Urinary bladder (tissue), 4 donors: ENCODE results near the gene HBEGF. TPM values are rescaled to one million over a fixed set of nuclear protein-coding genes. Genes with fewer than 3 reads are reported as not detected.
A peak's percentile ranks its signal among the peaks of the same experiment; 100 is the strongest.

Experiments
- DNase-seq: peaks from one replicate; pipeline ENCODE4 v3.0.0-alpha.2; 2015; ENCODE audit errors: extremely low spot score
- H3K27ac ChIP-seq: one replicate; pipeline ENCODE4 v1.5.1; 2013; ENCODE audit warnings: low read depth, mild to moderate bottlenecking, moderate library complexity
- H3K36me3 ChIP-seq: one replicate; pipeline ENCODE4 v1.6.1; 2013; ENCODE audit warnings: mild to moderate bottlenecking, moderate library complexity; ENCODE audit not compliant: insufficient read depth
- H3K4me1 ChIP-seq: one replicate; pipeline ENCODE4 v1.6.1; 2013; ENCODE audit warnings: mild to moderate bottlenecking, moderate library complexity; ENCODE audit not compliant: insufficient read depth
- H3K4me3 ChIP-seq: one replicate; pipeline ENCODE4 v1.5.1; 2013; ENCODE audit warnings: low read depth, low read length
- WGBS: extraction: QIAGEN DNeasy Blood & Tissue Kit; methylation state at CpG from one replicate; pipeline ENCODE4 v1.1.7; 2013; 5-methylcytosine and 5-hydroxymethylcytosine counted together
- polyA plus RNA-seq: library from polyadenylated mRNA; stranded (reverse); fragments of 200-250 nt; gene quantifications from one replicate; pipeline ENCODE4 v1.2.3, GENCODE V29; 2013
- total RNA-seq: library from RNA; depleted of rRNA; stranded (reverse); fragments of >200 nt; gene quantifications from one replicate; pipeline ENCODE4 v1.2.3, GENCODE V29; 2014
- donor health status: healthy with polysubstance abuse.
- donor health status: healthy.

HBEGF gene
- total and polyA plus RNA-seq, 2 donors, result 9.7 to 13.5 TPM

DNA sequence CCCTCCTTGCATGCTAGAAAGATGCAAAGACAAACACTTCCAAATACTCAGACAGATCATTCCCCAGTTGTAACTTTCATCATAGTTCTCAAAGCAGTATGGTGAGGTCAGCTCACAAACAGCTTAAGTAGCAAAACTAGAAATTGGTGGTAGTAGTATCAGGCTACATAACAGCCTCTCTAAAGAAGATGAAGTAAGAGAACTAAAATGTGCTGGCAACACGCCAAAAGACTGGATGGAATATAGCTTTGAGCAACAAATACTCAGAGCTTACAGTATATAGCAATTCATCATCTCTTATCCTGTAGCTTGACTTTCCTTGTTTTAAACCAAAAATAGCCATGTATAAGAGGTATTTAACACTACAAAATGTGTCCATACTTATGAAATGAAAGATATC is 51.0 kb downstream of the HBEGF start:
- H3K36me3 ChIP-seq, result no peaks in the 10 kb centered on the region
- no peak overlapping the region for H3K4me3 ChIP-seq
- H3K4me1 ChIP-seq, result no peaks in the 10 kb centered on the region
- no peak overlapping the region for H3K27ac ChIP-seq
- 19% methylated on average over 1 of the region's 1 CpG for WGBS
- peak; percentile 54 for DNase-seq

GRCh38 chr5:140294753-140295152 is 51.6 kb downstream of the HBEGF start:
- WGBS, result 66% methylated on average over 2 of the region's 2 CpGs
- H3K27ac ChIP-seq, result no peak overlapping the region
- H3K4me3 ChIP-seq, result no peak overlapping the region
- H3K4me1 ChIP-seq, result no peaks in the 10 kb centered on the region
- H3K36me3 ChIP-seq, result no peaks in the 10 kb centered on the region
- DNase-seq, result no peak

GRCh38 chr5:140293849-140294100 is 52.6 kb downstream of the HBEGF start:
- Histone ChIP-seq H3K4me1 (no peaks in the 10 kb centered on the region), H3K4me3 (no peak overlapping the region), H3K36me3 (no peaks in the 10 kb centered on the region), H3K27ac (peak overlapping the region; percentile 16)
- 59% methylated on average over 1 of the region's 1 CpG for WGBS
- no peak for DNase-seq

DNA sequence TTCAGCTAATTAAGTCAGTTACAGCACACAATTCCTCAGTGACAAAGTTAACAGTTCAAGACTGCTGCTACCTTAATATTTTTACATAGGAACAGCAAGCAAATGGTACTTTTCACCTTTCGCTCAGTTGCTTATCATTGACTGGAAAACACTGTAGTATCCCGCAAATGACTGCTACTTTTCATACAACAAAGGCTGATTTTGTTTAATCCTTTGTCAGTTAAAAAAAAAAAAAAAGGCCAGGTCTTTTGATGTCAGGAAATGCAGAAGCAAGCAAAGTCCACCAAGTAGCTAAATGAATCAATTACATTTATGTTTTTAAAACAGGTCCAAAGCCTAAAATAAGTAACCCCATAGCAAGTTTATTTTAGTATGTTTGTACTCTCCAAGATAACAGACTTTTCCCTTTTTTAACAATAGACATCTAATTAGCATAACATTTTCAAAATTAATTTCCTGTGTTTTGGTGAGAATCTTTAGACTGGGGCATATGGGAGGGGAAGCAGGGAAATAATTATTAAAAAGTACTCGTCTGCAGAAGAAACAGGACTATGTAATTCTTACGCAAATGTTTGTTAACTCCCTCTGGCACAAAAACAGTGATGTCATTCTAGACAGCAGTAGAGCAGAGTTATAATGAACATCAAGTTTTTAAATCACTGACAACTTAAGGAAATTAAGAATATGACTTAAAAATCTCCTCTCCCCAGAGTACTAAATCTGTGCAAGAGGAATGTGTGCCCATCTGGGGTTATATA is 53.1 kb downstream of the HBEGF start:
- no peak for DNase-seq
- WGBS, result 60% methylated on average over 4 of the region's 4 CpGs

GRCh38 chr5:140292212-140293036 is 54.0 kb downstream of the HBEGF start:
- 80% methylated on average over 1 of the region's 1 CpG for WGBS
- peaks cover 1% of the 10 kb centered on the region for H3K36me3 ChIP-seq
- H3K4me1 ChIP-seq, result no peaks in the 10 kb centered on the region
- H3K27ac ChIP-seq, result no peak overlapping the region
- no peak overlapping the region for H3K4me3 ChIP-seq
- DNase-seq, result no peak

More for the DNA sequence above, 53.1 kb downstream of the HBEGF start:
- H3K36me3 ChIP-seq, result peaks cover 1% of the 10 kb centered on the region
- no peaks in the 10 kb centered on the region for H3K4me1 ChIP-seq
- peak overlapping the region; percentile 16 for H3K27ac ChIP-seq
- H3K4me3 ChIP-seq, result no peak overlapping the region

DNA sequence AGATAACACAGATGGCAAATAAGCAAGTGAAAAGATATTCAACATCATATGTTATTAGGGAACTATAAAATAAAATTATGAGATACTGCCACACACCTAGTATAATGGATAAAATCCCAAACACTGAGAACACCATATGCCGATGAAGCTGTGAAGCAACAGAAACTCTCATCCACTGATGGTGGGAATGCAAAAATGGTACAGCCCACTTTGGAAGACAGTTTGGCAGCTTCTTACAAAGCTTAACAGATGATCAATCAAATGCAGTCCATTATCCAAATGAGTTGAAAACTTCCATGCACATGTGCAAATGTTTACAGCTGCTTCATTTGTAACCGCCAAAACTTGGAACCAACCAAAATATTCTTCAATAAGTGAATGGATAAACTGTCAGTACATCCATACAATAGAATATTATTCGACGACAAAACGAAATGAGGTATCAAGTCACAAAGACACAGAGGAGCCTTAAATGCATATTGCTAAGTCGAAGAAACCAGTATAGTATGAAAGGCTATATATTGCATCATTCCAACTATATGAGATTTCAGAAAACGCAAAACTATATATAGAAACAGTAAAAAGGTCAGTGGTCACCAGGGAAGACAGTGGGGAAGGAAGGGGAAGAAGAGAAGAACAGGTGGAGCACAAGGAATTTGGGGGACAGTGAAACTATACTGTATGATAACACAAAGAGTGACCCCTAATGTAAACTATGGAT is 58.4 kb downstream of the HBEGF start:
- H3K4me3 ChIP-seq, result no peak overlapping the region
- no peak overlapping the region for H3K27ac ChIP-seq
- 84% methylated on average over 7 of the region's 7 CpGs for WGBS
- H3K4me1 ChIP-seq, result no peaks in the 10 kb centered on the region
- no peak for DNase-seq
- H3K36me3 ChIP-seq, result peaks cover 1% of the 10 kb centered on the region

DNA sequence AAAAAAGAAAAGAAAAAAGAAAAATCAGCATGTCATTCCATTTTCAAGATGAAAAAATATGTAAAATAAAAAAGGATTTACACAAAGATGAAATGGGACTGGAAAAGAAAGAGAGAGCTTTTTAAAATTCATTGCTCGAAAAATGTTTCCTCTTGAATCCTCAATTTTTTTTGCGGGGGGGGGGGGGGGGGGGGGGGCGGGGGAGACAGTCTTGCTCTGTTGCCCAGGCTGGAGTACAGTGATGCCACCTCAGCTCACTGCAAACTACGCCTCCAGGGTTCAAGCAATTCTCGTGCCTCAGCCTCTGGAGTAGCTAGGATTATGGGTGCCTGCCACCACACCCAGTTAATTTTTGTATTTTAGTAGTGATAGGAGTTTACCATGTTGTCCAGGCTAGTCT is 60.0 kb downstream of the HBEGF start:
- H3K4me1 ChIP-seq, result no peaks in the 10 kb centered on the region
- DNase-seq, result no peak
- peaks cover 1% of the 10 kb centered on the region for H3K36me3 ChIP-seq
- 88% methylated on average over 5 of the region's 5 CpGs for WGBS
- H3K27ac ChIP-seq, result no peak overlapping the region
- H3K4me3 ChIP-seq, result no peak overlapping the region

DNA sequence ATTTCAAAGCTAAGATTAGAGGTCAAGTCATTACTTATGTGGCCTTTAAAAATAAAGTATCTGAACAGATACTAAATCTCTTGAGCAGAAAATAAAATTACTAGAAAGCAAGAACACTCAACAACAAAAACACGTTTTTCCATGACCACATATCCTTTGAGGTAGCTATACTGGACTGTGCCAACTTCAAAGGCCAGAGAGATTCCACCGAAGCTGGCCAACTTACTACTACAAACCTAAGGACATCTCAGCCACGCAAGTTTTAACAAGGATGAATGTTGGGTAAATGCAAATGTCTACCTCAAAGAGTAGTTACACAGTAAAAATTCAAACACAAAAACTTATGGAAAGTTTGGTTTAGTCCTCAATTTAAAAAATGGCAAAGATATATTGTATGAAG is 62.4 kb downstream of the HBEGF start:
- Histone ChIP-seq H3K27ac (no peak overlapping the region), H3K4me1 (no peaks in the 10 kb centered on the region), H3K36me3 (peaks cover 1% of the 10 kb centered on the region), H3K4me3 (no peak overlapping the region)
- DNase-seq, result no peak
- 87% methylated on average over 3 of the region's 3 CpGs for WGBS

Other genes starting within 250 kb of the HBEGF start
- 34.5 TPM for gene PURA, start 232.5 kb downstream of the HBEGF start, total RNA-seq
- 9.6 TPM for gene PURA, start 232.5 kb downstream of the HBEGF start, polyA plus RNA-seq
- gene IGIP, start 220.7 kb downstream of the HBEGF start, total RNA-seq, result 25.0 TPM
- 9.0 TPM for gene IGIP, start 220.7 kb downstream of the HBEGF start, polyA plus RNA-seq
- gene CYSTM1, start 171.4 kb downstream of the HBEGF start, total RNA-seq, result 7.8 TPM
- gene CYSTM1, start 171.4 kb downstream of the HBEGF start, polyA plus RNA-seq, result 65.2 TPM
- gene PFDN1, start 43.5 kb downstream of the HBEGF start, total RNA-seq, result 40.6 TPM
- gene PFDN1, start 43.5 kb downstream of the HBEGF start, polyA plus RNA-seq, result 86.5 TPM
- 0.11 TPM for gene SLC4A9, start 13.6 kb upstream of the HBEGF start, total RNA-seq
- 0.06 TPM for gene SLC4A9, start 13.6 kb upstream of the HBEGF start, polyA plus RNA-seq
- gene ANKHD1, start 55.2 kb upstream of the HBEGF start, total RNA-seq, result 219 TPM
- gene ANKHD1, start 55.2 kb upstream of the HBEGF start, polyA plus RNA-seq, result 53.4 TPM
- 0.69 TPM for gene EIF4EBP3, start 201.1 kb upstream of the HBEGF start, total RNA-seq
- 33.2 TPM for gene EIF4EBP3, start 201.1 kb upstream of the HBEGF start, polyA plus RNA-seq
- 13.7 TPM for gene SRA1, start 210.9 kb upstream of the HBEGF start, total RNA-seq
- gene SRA1, start 210.9 kb upstream of the HBEGF start, polyA plus RNA-seq, result 22.1 TPM
- gene APBB3, start 218.0 kb upstream of the HBEGF start, total RNA-seq, result 15.3 TPM
- 27.2 TPM for gene APBB3, start 218.0 kb upstream of the HBEGF start, polyA plus RNA-seq
- 17.0 TPM for gene SLC35A4, start 218.2 kb upstream of the HBEGF start, total RNA-seq
- gene SLC35A4, start 218.2 kb upstream of the HBEGF start, polyA plus RNA-seq, result 69.7 TPM